ENCODE data around the gene MELTF.

DNA sequence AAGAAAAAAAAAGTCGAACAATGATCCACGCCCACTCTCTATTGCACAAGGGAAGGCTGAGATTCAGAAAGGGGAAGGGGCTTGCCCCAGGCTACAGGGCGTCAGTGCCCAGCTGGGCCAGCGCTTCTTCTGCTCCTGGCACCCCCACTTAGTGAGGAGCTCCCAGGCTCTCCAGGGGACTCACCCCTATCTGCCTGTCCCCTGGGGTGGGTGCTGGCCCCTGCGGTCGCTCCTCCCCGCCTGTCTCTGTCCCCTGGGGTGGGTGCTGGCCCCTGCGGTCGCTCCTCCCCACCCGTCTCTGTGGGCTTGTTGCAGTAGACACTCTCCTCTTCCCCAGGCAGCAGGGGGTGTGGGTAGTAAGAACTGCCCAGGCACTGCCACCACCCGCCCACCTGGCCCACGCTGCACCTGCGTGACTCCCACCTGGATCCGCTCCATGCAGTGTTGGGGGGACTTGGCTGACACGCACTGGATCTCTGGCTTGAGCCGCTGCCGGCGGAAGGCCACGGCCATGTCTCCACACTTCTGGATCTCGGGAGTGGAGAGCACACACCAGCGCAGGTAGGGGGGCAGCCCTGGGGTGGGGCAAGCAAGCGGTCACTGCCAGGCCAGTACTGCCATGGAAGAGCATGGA, 14.6 kb downstream of the MELTF start:
- TF ChIP-seq EZH2 (IDR thresholded peaks at IDR 0.05; ENCODE audit: borderline replicate concordance, insufficient read depth, low read length, poor library complexity, severe bottlenecking) (no peak), POLR2AphosphoS5 (IDR thresholded peaks at IDR 0.05) (no peak), EP300 (conservative IDR thresholded peaks at IDR 0.05; ENCODE audit: poor library complexity, severe bottlenecking) (no peak), MXI1 (conservative IDR thresholded peaks at IDR 0.05; ENCODE audit: poor library complexity, severe bottlenecking) (no peak), TAF1 (IDR thresholded peaks at IDR 0.05; ENCODE audit: low read depth) (no peak), SMC3 (conservative IDR thresholded peaks at IDR 0.05; ENCODE audit: poor library complexity) (no peak)
- TF ChIP-seq, protein P1, sequence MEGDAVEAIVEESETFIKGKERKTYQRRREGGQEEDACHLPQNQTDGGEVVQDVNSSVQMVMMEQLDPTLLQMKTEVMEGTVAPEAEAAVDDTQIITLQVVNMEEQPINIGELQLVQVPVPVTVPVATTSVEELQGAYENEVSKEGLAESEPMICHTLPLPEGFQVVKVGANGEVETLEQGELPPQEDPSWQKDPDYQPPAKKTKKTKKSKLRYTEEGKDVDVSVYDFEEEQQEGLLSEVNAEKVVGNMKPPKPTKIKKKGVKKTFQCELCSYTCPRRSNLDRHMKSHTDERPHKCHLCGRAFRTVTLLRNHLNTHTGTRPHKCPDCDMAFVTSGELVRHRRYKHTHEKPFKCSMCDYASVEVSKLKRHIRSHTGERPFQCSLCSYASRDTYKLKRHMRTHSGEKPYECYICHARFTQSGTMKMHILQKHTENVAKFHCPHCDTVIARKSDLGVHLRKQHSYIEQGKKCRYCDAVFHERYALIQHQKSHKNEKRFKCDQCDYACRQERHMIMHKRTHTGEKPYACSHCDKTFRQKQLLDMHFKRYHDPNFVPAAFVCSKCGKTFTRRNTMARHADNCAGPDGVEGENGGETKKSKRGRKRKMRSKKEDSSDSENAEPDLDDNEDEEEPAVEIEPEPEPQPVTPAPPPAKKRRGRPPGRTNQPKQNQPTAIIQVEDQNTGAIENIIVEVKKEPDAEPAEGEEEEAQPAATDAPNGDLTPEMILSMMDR (IDR thresholded peaks at IDR 0.05; ENCODE audit: poor library complexity, severe bottlenecking), result no peak
- TF ChIP-seq, protein P2, sequence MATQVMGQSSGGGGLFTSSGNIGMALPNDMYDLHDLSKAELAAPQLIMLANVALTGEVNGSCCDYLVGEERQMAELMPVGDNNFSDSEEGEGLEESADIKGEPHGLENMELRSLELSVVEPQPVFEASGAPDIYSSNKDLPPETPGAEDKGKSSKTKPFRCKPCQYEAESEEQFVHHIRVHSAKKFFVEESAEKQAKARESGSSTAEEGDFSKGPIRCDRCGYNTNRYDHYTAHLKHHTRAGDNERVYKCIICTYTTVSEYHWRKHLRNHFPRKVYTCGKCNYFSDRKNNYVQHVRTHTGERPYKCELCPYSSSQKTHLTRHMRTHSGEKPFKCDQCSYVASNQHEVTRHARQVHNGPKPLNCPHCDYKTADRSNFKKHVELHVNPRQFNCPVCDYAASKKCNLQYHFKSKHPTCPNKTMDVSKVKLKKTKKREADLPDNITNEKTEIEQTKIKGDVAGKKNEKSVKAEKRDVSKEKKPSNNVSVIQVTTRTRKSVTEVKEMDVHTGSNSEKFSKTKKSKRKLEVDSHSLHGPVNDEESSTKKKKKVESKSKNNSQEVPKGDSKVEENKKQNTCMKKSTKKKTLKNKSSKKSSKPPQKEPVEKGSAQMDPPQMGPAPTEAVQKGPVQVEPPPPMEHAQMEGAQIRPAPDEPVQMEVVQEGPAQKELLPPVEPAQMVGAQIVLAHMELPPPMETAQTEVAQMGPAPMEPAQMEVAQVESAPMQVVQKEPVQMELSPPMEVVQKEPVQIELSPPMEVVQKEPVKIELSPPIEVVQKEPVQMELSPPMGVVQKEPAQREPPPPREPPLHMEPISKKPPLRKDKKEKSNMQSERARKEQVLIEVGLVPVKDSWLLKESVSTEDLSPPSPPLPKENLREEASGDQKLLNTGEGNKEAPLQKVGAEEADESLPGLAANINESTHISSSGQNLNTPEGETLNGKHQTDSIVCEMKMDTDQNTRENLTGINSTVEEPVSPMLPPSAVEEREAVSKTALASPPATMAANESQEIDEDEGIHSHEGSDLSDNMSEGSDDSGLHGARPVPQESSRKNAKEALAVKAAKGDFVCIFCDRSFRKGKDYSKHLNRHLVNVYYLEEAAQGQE (IDR thresholded peaks at IDR 0.05; ENCODE audit: borderline replicate concordance), result no peak
